T-helper 22 cell (primary cell): Measurements from ENCODE around the gene PC.

Source experiments
- DNase-seq: peaks from one replicate; pipeline ENCODE4 v3.0.0-alpha.2; 2020; ENCODE audit warnings: low read depth

PC gene

GRCh38 chr11:66909181-66909580 lies 49.0 kb downstream of the PC start:
- DNase-seq, result no peak

- no peak for DNase-seq
Observed at GRCh38 chr11:66907751-66908630, 50.2 kb downstream of the PC start.

GRCh38 chr11:66906061-66906733 lies 52.0 kb downstream of the PC start:
- no peak for DNase-seq

- DNase-seq, result no peak
Observed at GRCh38 chr11:66905631-66906030, 52.6 kb downstream of the PC start.

GRCh38 chr11:66904981-66905521 lies 53.1 kb downstream of the PC start:
- DNase-seq, result no peak

- no peak for DNase-seq
Observed at GRCh38 chr11:66904561-66904960, 53.6 kb downstream of the PC start.

- no peak for DNase-seq
Observed at GRCh38 chr11:66904055-66904454, 54.1 kb downstream of the PC start.

- DNase-seq, result no peak
Observed at GRCh38 chr11:66902486-66903177, 55.6 kb downstream of the PC start.

GRCh38 chr11:66901964-66902390 lies 56.2 kb downstream of the PC start:
- DNase-seq, result no peak

- DNase-seq, result no peak
Observed at GRCh38 chr11:66894141-66894540, 64.0 kb downstream of the PC start.

- DNase-seq, result no peak
Observed at GRCh38 chr11:66892911-66893310, 65.3 kb downstream of the PC start.

GRCh38 chr11:66891851-66892660 lies 66.1 kb downstream of the PC start:
- no peak for DNase-seq

GRCh38 chr11:66889960-66890359 lies 68.2 kb downstream of the PC start:
- no peak for DNase-seq

GRCh38 chr11:66888282-66888681 lies 69.9 kb downstream of the PC start:
- no peak for DNase-seq

- no peak for DNase-seq
Observed at GRCh38 chr11:66887526-66887925, 70.7 kb downstream of the PC start.

GRCh38 chr11:66886671-66887221 lies 71.4 kb downstream of the PC start:
- no peak for DNase-seq

GRCh38 chr11:66885950-66886440 lies 72.2 kb downstream of the PC start:
- DNase-seq, result no peak

- DNase-seq, result no peak
Observed at GRCh38 chr11:66885469-66885868, 72.7 kb downstream of the PC start.

- no peak for DNase-seq
Observed at GRCh38 chr11:66884443-66884842, 73.7 kb downstream of the PC start.

- DNase-seq, result no peak
Observed at GRCh38 chr11:66883016-66883965, 74.9 kb downstream of the PC start.
